Measurements from ENCODE around the gene SSX5. TPM values are rescaled to one million over a fixed set of nuclear protein-coding genes. Genes with fewer than 3 reads are reported as not detected.
"Not testable (repeated sequence)": the region's sequence is repeated elsewhere in the genome, so short reads cannot be mapped to it uniquely, and the experiment has no call there.

The SSX5 gene
- not detected for total RNA-seq

- ATAC-seq (no peak), DNase-seq (ENCODE audit: low spot score) (no peak)
Measured at GRCh38 chrX:48196745-48197201, at the start of gene SSX5. Gene SSX5, minus strand, starts transcription at chrX:48196795. Its CDS starts 1,437 bp downstream, at chrX:48195358.

GRCh38 chrX:48224196-48224595, 27.6 kb upstream of the SSX5 start:
- DNase-seq (ENCODE audit: low spot score); ATAC-seq: not testable (repeated sequence)

- not testable (repeated sequence) for ATAC-seq; DNase-seq (ENCODE audit: low spot score)
Measured at GRCh38 chrX:48214341-48214740, 17.7 kb upstream of the SSX5 start.

GRCh38 chrX:48190024-48190423, 6.6 kb downstream of the SSX5 start:
- ATAC-seq; DNase-seq (ENCODE audit: low spot score): not testable (repeated sequence)

- DNase-seq (ENCODE audit: low spot score); ATAC-seq: not testable (repeated sequence)
Measured at GRCh38 chrX:48181882-48182281, 14.7 kb downstream of the SSX5 start.

GRCh38 chrX:48180811-48181210, 15.8 kb downstream of the SSX5 start:
- DNase-seq (ENCODE audit: low spot score) (no peak), ATAC-seq (no peak)

- ATAC-seq, result no peak
- DNase-seq (ENCODE audit: low spot score), result no peak
Measured at GRCh38 chrX:48179691-48180090, 16.9 kb downstream of the SSX5 start.

GRCh38 chrX:48166322-48166721, 30.3 kb downstream of the SSX5 start:
- ATAC-seq; DNase-seq (ENCODE audit: low spot score): not testable (repeated sequence)

GRCh38 chrX:48165241-48165640, 31.4 kb downstream of the SSX5 start:
- no peak for DNase-seq (ENCODE audit: low spot score)
- ATAC-seq, result no peak

- DNase-seq (ENCODE audit: low spot score) (no peak), ATAC-seq (no peak)
Measured at GRCh38 chrX:48156014-48156413, 40.6 kb downstream of the SSX5 start.

- ATAC-seq (no peak), DNase-seq (ENCODE audit: low spot score) (no peak)
Measured at GRCh38 chrX:48154796-48155195, 41.8 kb downstream of the SSX5 start.

- ATAC-seq, result no peak
- no peak for DNase-seq (ENCODE audit: low spot score)
Measured at GRCh38 chrX:48153769-48154168, 42.8 kb downstream of the SSX5 start.

GRCh38 chrX:48142697-48143096, 53.9 kb downstream of the SSX5 start:
- not testable (repeated sequence) for DNase-seq (ENCODE audit: low spot score); ATAC-seq

GRCh38 chrX:48141810-48142508, 54.6 kb downstream of the SSX5 start:
- not testable (repeated sequence) for ATAC-seq; DNase-seq (ENCODE audit: low spot score)

GRCh38 chrX:48139076-48139475, 57.5 kb downstream of the SSX5 start:
- not testable (repeated sequence) for DNase-seq (ENCODE audit: low spot score); ATAC-seq

Other genes with a start within 250 kb of the SSX5 start
- 2.2 TPM for gene ZNF182, start 192.8 kb downstream of the SSX5 start, total RNA-seq
- not detected for gene SPACA5, start 189.8 kb downstream of the SSX5 start, total RNA-seq
- 1.1 TPM for gene ZNF630, start 125.2 kb downstream of the SSX5 start, total RNA-seq
- gene SPACA5B, start 66.2 kb downstream of the SSX5 start, total RNA-seq, result not detected
- 0.13 TPM for gene SSX1, start 58.6 kb upstream of the SSX5 start, total RNA-seq
- gene SSX3, start 159.9 kb upstream of the SSX5 start, total RNA-seq, result not detected
- gene SSX4, start 186.7 kb upstream of the SSX5 start, total RNA-seq, result not detected
- gene SSX4B, start 215.2 kb upstream of the SSX5 start, total RNA-seq, result not detected